MM.1S (cell line): ENCODE results near the gene SATB2.

Source experiments
- DNase-seq: peaks from one replicate; pipeline ENCODE4 v3.0.0-alpha.2; 2015
- H2AFZ ChIP-seq: fragments of 300-600 bp; sonication (generic); 2 replicates; pipeline ENCODE4 v1.6.0; 2016; ENCODE audit warnings: antibody characterized with exemption, low read length
- H3F3A ChIP-seq: fragments of 300-600 bp; sonication (generic); 2 replicates; pipeline ENCODE4 v1.6.1; 2016; ENCODE audit warnings: mild to moderate bottlenecking, antibody characterized with exemption, low read length, moderate library complexity, mixed read lengths; ENCODE audit not compliant: insufficient read depth
- H3K27ac ChIP-seq: fragments of 300-600 bp; sonication (generic); 2 replicates; pipeline ENCODE4 v1.5.1; 2016; ENCODE audit warnings: mild to moderate bottlenecking, low read length
- H3K27me3 ChIP-seq: fragments of 300-600 bp; sonication (generic); replicated peaks from 2 replicates; pipeline ENCODE4 v1.6.0; 2016; ENCODE audit warnings: low read length; ENCODE audit not compliant: insufficient read depth
- H3K36me3 ChIP-seq: fragments of 300-600 bp; sonication (generic); replicated peaks from 2 replicates; pipeline ENCODE4 v1.6.1; 2016; ENCODE audit warnings: mild to moderate bottlenecking, low read length, mixed read lengths; ENCODE audit not compliant: insufficient read depth
- H3K4me1 ChIP-seq: fragments of 300-600 bp; sonication (generic); 2 replicates; pipeline ENCODE4 v1.6.1; 2016; ENCODE audit warnings: low read length, mixed read lengths
- H3K4me2 ChIP-seq: fragments of 300-600 bp; sonication (generic); 2 replicates; pipeline ENCODE4 v1.6.0; 2016; ENCODE audit warnings: low read depth, low read length
- H3K4me3 ChIP-seq: fragments of 300-600 bp; sonication (generic); 2 replicates; pipeline ENCODE4 v1.5.1; 2016; ENCODE audit warnings: low read length, mixed read lengths
- H3K79me2 ChIP-seq: fragments of 300-600 bp; sonication (generic); 2 replicates; pipeline ENCODE4 v1.6.1; 2016; ENCODE audit warnings: mixed run types, low read length, mixed read lengths
- H3K9ac ChIP-seq: fragments of 300-600 bp; sonication (generic); 2 replicates; pipeline ENCODE4 v1.6.1; 2016; ENCODE audit warnings: low read length, mixed read lengths
- H3K9me2 ChIP-seq: fragments of 300-600 bp; sonication (generic); replicated peaks from 2 replicates; pipeline ENCODE4 v1.6.1; 2016; ENCODE audit warnings: mild to moderate bottlenecking, low read length, mixed read lengths; ENCODE audit not compliant: insufficient read depth
- H3K9me3 ChIP-seq: fragments of 300-600 bp; sonication (generic); replicated peaks from 2 replicates; pipeline ENCODE4 v1.6.1; 2016; ENCODE audit warnings: mild to moderate bottlenecking, low read length, mixed read lengths; ENCODE audit not compliant: insufficient read depth
- H4K20me1 ChIP-seq: fragments of 300-600 bp; sonication (generic); 2 replicates; pipeline ENCODE4 v1.6.1; 2016; ENCODE audit warnings: mild to moderate bottlenecking, low read length, moderate library complexity, mixed read lengths; ENCODE audit not compliant: insufficient read depth
- EZH2 ChIP-seq: fragments of 300-600 bp; sonication (generic); optimal IDR thresholded peaks from 2 replicates; pipeline ENCODE3; 2017; ENCODE audit warnings: low read depth, mild to moderate bottlenecking, antibody characterized with exemption, low read length, mixed read lengths
- EZH2phosphoT487 ChIP-seq: fragments of 300-600 bp; sonication (generic); IDR thresholded peaks from 2 replicates; pipeline ENCODE4 v1.6.1; 2018; ENCODE audit warnings: antibody characterized with exemption, low read length
- TF ChIP-seq, protein P1 (sequence below): fragments of 300-600 bp; sonication (generic); IDR thresholded peaks from 2 replicates; pipeline ENCODE4 v1.5.1; 2016; ENCODE audit warnings: antibody characterized with exemption, low read length, mixed read lengths

The SATB2 gene

DNA sequence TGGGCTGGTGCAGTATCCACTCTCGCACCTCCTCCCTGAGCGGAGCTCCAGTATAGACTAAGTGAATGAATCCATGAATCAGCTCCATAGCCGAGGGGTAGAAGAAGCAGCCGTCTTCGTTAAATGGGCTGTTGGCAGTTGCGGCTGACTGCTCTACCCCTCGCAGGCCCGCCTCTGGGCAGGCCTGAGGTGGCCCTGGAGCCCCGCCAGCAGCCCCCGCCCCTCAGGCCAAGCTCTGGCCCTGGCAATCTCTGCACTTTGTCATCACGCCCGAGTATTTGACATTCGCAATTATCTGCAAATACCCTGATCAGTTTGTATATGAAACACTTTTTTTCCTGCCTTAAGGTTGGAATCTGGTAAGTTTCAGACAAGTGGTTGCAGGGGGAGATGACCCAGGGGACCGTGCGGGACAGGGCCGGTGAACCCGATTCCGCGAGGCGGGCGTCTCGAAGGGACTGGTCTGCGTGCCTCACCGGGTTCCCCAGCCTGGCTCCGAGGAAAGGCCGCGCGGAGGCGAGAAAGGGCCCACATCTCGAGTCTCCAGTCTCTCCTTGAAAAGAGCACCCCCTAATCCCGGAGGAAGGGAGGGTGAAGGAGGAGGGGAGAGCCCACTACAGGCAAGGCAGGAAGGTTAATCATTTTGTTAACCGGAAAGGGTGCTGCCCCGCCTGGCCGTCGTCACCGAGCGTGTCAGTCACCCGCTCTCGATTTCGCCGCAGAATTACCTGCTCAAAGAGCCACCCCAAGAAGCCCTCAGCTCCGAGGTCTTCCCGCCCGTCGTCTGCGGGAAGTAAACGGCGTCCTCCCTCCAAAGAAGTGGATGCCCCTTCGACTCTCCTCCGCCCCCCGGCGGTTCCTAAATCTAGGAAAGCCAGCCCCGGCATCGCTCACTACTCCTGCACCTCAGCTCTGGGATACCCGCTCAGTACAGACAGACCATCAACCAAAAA lies 11.1 kb upstream of the SATB2 start:
- Histone ChIP-seq H3K4me2 (no peak overlapping the region), H3K9me2 (no peaks in the 10 kb centered on the region), H4K20me1 (no peaks in the 10 kb centered on the region), H3K9ac (no peak overlapping the region), H3K9me3 (no peaks in the 10 kb centered on the region), H2AFZ (no peak overlapping the region), H3K4me1 (no peaks in the 10 kb centered on the region), H3K27me3 (peaks cover 64% of the 10 kb centered on the region), H3K79me2 (no peaks in the 10 kb centered on the region), H3K4me3 (no peak overlapping the region), H3K27ac (no peak overlapping the region), H3K36me3 (no peaks in the 10 kb centered on the region), H3F3A (no peaks in the 10 kb centered on the region)
- TF ChIP-seq EZH2 (no peak), EZH2phosphoT487 (no peak)
- TF ChIP-seq, protein P1, sequence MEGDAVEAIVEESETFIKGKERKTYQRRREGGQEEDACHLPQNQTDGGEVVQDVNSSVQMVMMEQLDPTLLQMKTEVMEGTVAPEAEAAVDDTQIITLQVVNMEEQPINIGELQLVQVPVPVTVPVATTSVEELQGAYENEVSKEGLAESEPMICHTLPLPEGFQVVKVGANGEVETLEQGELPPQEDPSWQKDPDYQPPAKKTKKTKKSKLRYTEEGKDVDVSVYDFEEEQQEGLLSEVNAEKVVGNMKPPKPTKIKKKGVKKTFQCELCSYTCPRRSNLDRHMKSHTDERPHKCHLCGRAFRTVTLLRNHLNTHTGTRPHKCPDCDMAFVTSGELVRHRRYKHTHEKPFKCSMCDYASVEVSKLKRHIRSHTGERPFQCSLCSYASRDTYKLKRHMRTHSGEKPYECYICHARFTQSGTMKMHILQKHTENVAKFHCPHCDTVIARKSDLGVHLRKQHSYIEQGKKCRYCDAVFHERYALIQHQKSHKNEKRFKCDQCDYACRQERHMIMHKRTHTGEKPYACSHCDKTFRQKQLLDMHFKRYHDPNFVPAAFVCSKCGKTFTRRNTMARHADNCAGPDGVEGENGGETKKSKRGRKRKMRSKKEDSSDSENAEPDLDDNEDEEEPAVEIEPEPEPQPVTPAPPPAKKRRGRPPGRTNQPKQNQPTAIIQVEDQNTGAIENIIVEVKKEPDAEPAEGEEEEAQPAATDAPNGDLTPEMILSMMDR = no peak
- DNase-seq = no peak

GRCh38 chr2:199467066-199467822 lies 9.5 kb upstream of the SATB2 start:
- TF ChIP-seq EZH2phosphoT487 = no peak
- TF ChIP-seq, protein P1 = no peak
- no peak for TF ChIP-seq EZH2
- DNase-seq = no peak
- Histone ChIP-seq H3K9me3 (no peaks in the 10 kb centered on the region), H3K27me3 (peaks cover 76% of the 10 kb centered on the region), H3K9me2 (no peaks in the 10 kb centered on the region), H3K4me1 (no peaks in the 10 kb centered on the region), H4K20me1 (no peaks in the 10 kb centered on the region), H3K4me3 (no peak overlapping the region), H3K27ac (no peak overlapping the region), H2AFZ (no peak overlapping the region), H3K36me3 (no peaks in the 10 kb centered on the region), H3K79me2 (no peaks in the 10 kb centered on the region), H3K4me2 (no peak overlapping the region), H3F3A (no peaks in the 10 kb centered on the region), H3K9ac (no peak overlapping the region)

DNA sequence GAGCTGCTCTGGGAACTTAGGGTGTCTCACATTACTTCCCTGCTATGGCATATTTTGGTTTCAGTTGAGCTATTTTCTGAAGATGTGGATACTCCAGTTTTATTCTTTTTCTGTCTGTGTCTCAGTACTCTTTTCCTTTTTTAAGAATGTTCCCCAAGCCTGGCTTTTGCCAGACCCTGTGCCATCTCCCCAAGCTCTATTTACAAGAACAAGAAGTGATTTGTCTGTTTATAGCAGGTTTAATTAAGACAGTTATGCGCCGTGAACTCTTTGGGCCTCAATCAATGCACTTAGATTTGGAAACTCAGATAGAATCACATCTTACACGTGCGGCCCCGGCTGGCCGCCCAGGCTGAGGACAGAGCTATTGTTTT lies 8.9 kb upstream of the SATB2 start:
- H3K9me3 ChIP-seq = no peaks in the 10 kb centered on the region
- H2AFZ ChIP-seq = no peak overlapping the region
- no peak overlapping the region for H3K4me2 ChIP-seq
- H3K4me1 ChIP-seq = no peaks in the 10 kb centered on the region
- no peak for DNase-seq
- H3K27me3 ChIP-seq = peaks cover 82% of the 10 kb centered on the region
- H3K9ac ChIP-seq = no peak overlapping the region
- H3K79me2 ChIP-seq = no peaks in the 10 kb centered on the region
- H3K4me3 ChIP-seq = no peak overlapping the region
- TF ChIP-seq, protein P1 = no peak
- TF ChIP-seq EZH2 (no peak), EZH2phosphoT487 (no peak)
- H3K27ac ChIP-seq = no peak overlapping the region
- no peaks in the 10 kb centered on the region for H3K36me3 ChIP-seq
- H3K9me2 ChIP-seq = no peaks in the 10 kb centered on the region
- no peaks in the 10 kb centered on the region for H4K20me1 ChIP-seq
- H3F3A ChIP-seq = no peaks in the 10 kb centered on the region
